ENCODE measurements around the gene CMIP. TPM values are rescaled to one million over a fixed set of nuclear protein-coding genes. Genes with fewer than 3 reads are reported as not detected.
"Not testable (repeated sequence)": the region's sequence is repeated elsewhere in the genome, so short reads cannot be mapped to it uniquely, and the experiment has no call there.

The CMIP gene
- polyA plus RNA-seq, 1 of the 3 experiments (the other 2 are of a cell fraction), result 5.4 TPM

DNA sequence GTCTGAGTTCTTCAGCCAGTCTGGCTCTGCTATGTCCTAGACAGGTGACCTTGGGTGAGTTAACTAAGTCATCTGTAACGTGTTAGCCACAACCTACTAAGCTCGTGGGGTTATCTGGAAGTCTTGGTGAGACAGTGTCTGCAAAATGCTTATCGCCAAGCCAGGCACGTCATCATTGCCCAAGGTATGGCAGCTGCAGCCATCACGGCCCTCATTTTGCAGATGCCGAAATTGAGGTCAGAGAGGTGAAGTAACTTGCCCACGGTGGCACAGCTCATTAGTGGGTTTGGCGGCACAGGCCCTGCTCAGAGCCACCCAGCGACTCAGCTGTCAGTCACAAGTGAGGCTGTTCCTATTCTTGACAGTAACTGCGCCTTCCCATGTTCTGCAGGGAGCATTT, 79.8 kb downstream of the CMIP start:
- ChIA-PET CTCF (interaction anchor here (0.6 kb wide), 1 partner anchor 14 kb away, joined by 3 read pairs; no protein-coding TSS in a partner anchor), POLR2A (no interaction called here)
- 0 out of 2 replicates have a peak, but pooled peaks cover 3% of the 10 kb centered on the region for H4K20me1 ChIP-seq (ENCODE audit: insufficient read depth)
- peaks cover 0 to 13% of the 10 kb centered on the region in 2 experiments; a peak in 2 of 4 replicates for H3K4me1 ChIP-seq (ENCODE audit: control insufficient read depth in 1 of 2, insufficient read depth in 2 of 2, low read depth in 1 of 2, low read length in 1 of 2)
- H3K36me3 ChIP-seq (replicated peaks in 1 of 2; ENCODE audit: control insufficient read depth in 1 of 2, insufficient read depth in 2 of 2, low read length in 1 of 2), result no peaks in the 10 kb centered on the region
- no peak overlapping the region for H2AFZ ChIP-seq (ENCODE audit: low read depth)
- WGBS (ENCODE audit: low lambda C conversion rate), result 92% methylated on average over 8 of the region's 10 CpGs
- no peak overlapping the region for H3K27ac ChIP-seq (ENCODE audit: low read depth in 2 of 2, low read length in 1 of 2)
- H3K9me2 ChIP-seq, result no peaks in the 10 kb centered on the region
- H3K4me3 ChIP-seq (ENCODE audit: low read depth in 2 of 2, low read length in 1 of 2), result no peak overlapping the region
- H3K79me2 ChIP-seq (ENCODE audit: insufficient read depth), result peaks cover 12% of the 10 kb centered on the region
- no peak overlapping the region for H3K4me2 ChIP-seq
- H3F3A ChIP-seq (replicated peaks; ENCODE audit: insufficient read depth), result no peaks in the 10 kb centered on the region
- no peaks in the 10 kb centered on the region for H3K27me3 ChIP-seq (ENCODE audit: insufficient read depth)
- no peaks in the 10 kb centered on the region for H3K9me3 ChIP-seq
- no peak for DNase-seq
- H3K9ac ChIP-seq, result no peak overlapping the region
- TF ChIP-seq FOXM1 (IDR thresholded peaks at IDR 0.05; ENCODE audit: low read depth) (no peak), TCF12 (IDR thresholded peaks at IDR 0.05) (no peak), POLR2AphosphoS5 (IDR thresholded peaks at IDR 0.05; ENCODE audit: low read depth, low read length) (no peak), NRF1 (IDR thresholded peaks at IDR 0.05; ENCODE audit: low read depth, low read length) (no peak), MXI1 (IDR thresholded peaks at IDR 0.05; ENCODE audit: low read depth, low read length) (no peak), CHD2 (IDR thresholded peaks at IDR 0.05; ENCODE audit: low read length, partially characterized antibody) (no peak), RFX5 (IDR thresholded peaks at IDR 0.05; ENCODE audit: low read length) (no peak), JUND (IDR thresholded peaks at IDR 0.05) (no peak), ELF1 (IDR thresholded peaks at IDR 0.05) (no peak), SIN3A (IDR thresholded peaks at IDR 0.05; ENCODE audit: borderline replicate concordance, low read depth, low read length) (no peak), TAF1 (IDR thresholded peaks at IDR 0.05; ENCODE audit: borderline replicate concordance, low read depth, low read length) (no peak), SMC3 (IDR thresholded peaks at IDR 0.05; ENCODE audit: low read depth, low read length) (no peak)
- TF ChIP-seq, protein P1, sequence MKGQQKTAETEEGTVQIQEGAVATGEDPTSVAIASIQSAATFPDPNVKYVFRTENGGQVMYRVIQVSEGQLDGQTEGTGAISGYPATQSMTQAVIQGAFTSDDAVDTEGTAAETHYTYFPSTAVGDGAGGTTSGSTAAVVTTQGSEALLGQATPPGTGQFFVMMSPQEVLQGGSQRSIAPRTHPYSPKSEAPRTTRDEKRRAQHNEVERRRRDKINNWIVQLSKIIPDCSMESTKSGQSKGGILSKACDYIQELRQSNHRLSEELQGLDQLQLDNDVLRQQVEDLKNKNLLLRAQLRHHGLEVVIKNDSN (IDR thresholded peaks at IDR 0.05; ENCODE audit: borderline replicate concordance, low read depth), result no peak
- TF ChIP-seq, protein P2, sequence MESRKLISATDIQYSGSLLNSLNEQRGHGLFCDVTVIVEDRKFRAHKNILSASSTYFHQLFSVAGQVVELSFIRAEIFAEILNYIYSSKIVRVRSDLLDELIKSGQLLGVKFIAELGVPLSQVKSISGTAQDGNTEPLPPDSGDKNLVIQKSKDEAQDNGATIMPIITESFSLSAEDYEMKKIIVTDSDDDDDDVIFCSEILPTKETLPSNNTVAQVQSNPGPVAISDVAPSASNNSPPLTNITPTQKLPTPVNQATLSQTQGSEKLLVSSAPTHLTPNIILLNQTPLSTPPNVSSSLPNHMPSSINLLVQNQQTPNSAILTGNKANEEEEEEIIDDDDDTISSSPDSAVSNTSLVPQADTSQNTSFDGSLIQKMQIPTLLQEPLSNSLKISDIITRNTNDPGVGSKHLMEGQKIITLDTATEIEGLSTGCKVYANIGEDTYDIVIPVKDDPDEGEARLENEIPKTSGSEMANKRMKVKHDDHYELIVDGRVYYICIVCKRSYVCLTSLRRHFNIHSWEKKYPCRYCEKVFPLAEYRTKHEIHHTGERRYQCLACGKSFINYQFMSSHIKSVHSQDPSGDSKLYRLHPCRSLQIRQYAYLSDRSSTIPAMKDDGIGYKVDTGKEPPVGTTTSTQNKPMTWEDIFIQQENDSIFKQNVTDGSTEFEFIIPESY (IDR thresholded peaks at IDR 0.05; ENCODE audit: borderline replicate concordance, low read depth), result no peak

DNA sequence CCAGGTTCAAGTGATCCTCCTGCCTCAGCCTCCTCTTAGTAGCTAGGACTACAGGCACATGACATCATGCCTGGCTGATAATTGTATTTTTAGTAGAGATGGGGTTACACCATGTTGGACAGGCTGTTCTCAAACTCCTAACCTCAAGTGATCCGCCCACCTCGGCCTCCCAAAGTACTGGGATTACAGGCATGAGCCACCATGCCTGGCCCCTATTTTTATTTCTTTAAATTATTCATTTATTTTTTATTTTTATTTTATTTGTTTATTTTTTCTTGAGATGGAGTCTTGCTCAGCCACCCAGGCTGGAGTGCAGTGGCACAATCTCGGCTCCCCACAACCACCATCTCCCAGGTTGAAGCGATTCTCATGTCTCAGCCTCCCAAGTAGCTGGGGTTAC, 80.3 kb downstream of the CMIP start:
- H4K20me1 ChIP-seq (ENCODE audit: insufficient read depth), result not testable (repeated sequence)
- CTCF ChIA-PET, result interaction anchor here (0.6 kb wide), 1 partner anchor 14 kb away, joined by 3 read pairs; no protein-coding TSS in a partner anchor

More for the DNA sequence above, 80.3 kb downstream of the CMIP start:
- DNase-seq; H3K4me2 ChIP-seq; H3K9me2 ChIP-seq; H3F3A ChIP-seq (replicated peaks; ENCODE audit: insufficient read depth); H3K27me3 ChIP-seq (ENCODE audit: insufficient read depth); H3K9ac ChIP-seq; H3K4me3 ChIP-seq (ENCODE audit: low read depth in 2 of 2, low read length in 1 of 2); H2AFZ ChIP-seq (ENCODE audit: low read depth); POLR2A ChIA-PET; H3K27ac ChIP-seq (ENCODE audit: low read depth in 2 of 2, low read length in 1 of 2); H3K36me3 ChIP-seq (replicated peaks in 1 of 2; ENCODE audit: control insufficient read depth in 1 of 2, insufficient read depth in 2 of 2, low read length in 1 of 2); H3K9me3 ChIP-seq: not testable (repeated sequence)
- 92% methylated on average over 4 of the region's 4 CpGs for WGBS (ENCODE audit: low lambda C conversion rate)
- H3K4me1 ChIP-seq (ENCODE audit: control insufficient read depth in 1 of 2, insufficient read depth in 2 of 2, low read depth in 1 of 2, low read length in 1 of 2), result peaks cover 0 to 13% of the 10 kb centered on the region in 2 experiments; a peak in 2 of 4 replicates
- peaks cover 12% of the 10 kb centered on the region for H3K79me2 ChIP-seq (ENCODE audit: insufficient read depth)

Data from SK-N-SH (cell line).